Panc1 (cell line): Measurements from ENCODE around the gene IDH2.

ENCODE experiments used
- POLR2AphosphoS5 ChIP-seq: IDR thresholded peaks from 2 replicates; pipeline ENCODE4 v1.6.1; 2012; ENCODE audit warnings: mild to moderate bottlenecking, low read depth, low read length, moderate library complexity
- TF ChIP-seq, protein P1 (sequence below): fragments of 450-650 bp; IDR thresholded peaks from 2 replicates; pipeline ENCODE4 v1.5.1; 2017; ENCODE audit warnings: mild to moderate bottlenecking
- TF ChIP-seq, protein P2 (sequence below), 2 experiments: IDR thresholded peaks; 2 replicates each; pipeline ENCODE4 v1.6.1; 2011 to 2012; ENCODE audit warnings: low read depth in 2 of 2, control low read depth in 1 of 2, low read length in 1 of 2, mild to moderate bottlenecking in 1 of 2, moderate library complexity in 1 of 2; ENCODE audit not compliant: insufficient read depth in 1 of 2

DNA sequence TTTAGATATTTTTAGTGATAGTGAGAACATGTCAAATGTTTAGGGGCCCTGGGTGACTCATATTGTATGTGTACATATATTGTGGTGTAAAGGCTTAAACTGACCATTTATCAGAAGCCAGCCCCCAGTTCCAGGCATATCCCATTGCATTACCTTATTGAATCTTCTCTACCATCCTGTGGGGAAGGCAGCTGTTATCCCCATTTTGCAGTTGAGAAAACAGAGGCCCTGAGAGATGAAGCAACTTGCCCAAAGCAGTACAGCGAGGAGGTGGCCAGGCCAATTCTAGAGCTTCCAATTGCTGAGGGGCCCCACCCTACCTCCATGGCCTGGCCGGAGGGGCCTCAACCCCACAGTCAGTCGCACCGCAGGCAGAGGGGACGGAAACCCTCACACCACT is 53.2 kb downstream of the IDH2 start:
- TF ChIP-seq POLR2AphosphoS5 = no peak
- TF ChIP-seq, protein P1, sequence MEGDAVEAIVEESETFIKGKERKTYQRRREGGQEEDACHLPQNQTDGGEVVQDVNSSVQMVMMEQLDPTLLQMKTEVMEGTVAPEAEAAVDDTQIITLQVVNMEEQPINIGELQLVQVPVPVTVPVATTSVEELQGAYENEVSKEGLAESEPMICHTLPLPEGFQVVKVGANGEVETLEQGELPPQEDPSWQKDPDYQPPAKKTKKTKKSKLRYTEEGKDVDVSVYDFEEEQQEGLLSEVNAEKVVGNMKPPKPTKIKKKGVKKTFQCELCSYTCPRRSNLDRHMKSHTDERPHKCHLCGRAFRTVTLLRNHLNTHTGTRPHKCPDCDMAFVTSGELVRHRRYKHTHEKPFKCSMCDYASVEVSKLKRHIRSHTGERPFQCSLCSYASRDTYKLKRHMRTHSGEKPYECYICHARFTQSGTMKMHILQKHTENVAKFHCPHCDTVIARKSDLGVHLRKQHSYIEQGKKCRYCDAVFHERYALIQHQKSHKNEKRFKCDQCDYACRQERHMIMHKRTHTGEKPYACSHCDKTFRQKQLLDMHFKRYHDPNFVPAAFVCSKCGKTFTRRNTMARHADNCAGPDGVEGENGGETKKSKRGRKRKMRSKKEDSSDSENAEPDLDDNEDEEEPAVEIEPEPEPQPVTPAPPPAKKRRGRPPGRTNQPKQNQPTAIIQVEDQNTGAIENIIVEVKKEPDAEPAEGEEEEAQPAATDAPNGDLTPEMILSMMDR = no peak
- TF ChIP-seq, protein P2, sequence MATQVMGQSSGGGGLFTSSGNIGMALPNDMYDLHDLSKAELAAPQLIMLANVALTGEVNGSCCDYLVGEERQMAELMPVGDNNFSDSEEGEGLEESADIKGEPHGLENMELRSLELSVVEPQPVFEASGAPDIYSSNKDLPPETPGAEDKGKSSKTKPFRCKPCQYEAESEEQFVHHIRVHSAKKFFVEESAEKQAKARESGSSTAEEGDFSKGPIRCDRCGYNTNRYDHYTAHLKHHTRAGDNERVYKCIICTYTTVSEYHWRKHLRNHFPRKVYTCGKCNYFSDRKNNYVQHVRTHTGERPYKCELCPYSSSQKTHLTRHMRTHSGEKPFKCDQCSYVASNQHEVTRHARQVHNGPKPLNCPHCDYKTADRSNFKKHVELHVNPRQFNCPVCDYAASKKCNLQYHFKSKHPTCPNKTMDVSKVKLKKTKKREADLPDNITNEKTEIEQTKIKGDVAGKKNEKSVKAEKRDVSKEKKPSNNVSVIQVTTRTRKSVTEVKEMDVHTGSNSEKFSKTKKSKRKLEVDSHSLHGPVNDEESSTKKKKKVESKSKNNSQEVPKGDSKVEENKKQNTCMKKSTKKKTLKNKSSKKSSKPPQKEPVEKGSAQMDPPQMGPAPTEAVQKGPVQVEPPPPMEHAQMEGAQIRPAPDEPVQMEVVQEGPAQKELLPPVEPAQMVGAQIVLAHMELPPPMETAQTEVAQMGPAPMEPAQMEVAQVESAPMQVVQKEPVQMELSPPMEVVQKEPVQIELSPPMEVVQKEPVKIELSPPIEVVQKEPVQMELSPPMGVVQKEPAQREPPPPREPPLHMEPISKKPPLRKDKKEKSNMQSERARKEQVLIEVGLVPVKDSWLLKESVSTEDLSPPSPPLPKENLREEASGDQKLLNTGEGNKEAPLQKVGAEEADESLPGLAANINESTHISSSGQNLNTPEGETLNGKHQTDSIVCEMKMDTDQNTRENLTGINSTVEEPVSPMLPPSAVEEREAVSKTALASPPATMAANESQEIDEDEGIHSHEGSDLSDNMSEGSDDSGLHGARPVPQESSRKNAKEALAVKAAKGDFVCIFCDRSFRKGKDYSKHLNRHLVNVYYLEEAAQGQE (IDR thresholded peaks at IDR 0.05; ENCODE audit: insufficient read depth in 1 of 2, low read depth in 2 of 2, low read length in 1 of 2) = no peak
